Right lobe of liver (tissue), 4 donors: ENCODE results near the gene MEA1.

ENCODE experiments used
- POLR2A ChIP-seq: fragments of 450-650 bp; IDR thresholded peaks from one replicate; pipeline ENCODE4 v1.6.1; 2017; ENCODE audit warnings: antibody characterized with exemption, mild to moderate bottlenecking
- TF ChIP-seq, protein P1 (sequence below), 4 donors: fragments of 200-600 bp in 3 of 4; fragments of 450-650 bp in 1 of 4; IDR thresholded peaks; one replicate each; pipeline versions ENCODE4 v1.5.1 to v1.8.0; 2016 to 2022; ENCODE audit warnings: antibody characterized with exemption in 4 of 4, mild to moderate bottlenecking in 2 of 4
- donor health status: DM: no; HTN: no; CAD: no.
- donor health status: DM: no; HTN: no; CAD: no.
- donor health status: DM: no; HTN: yes; CAD: no.

DNA sequence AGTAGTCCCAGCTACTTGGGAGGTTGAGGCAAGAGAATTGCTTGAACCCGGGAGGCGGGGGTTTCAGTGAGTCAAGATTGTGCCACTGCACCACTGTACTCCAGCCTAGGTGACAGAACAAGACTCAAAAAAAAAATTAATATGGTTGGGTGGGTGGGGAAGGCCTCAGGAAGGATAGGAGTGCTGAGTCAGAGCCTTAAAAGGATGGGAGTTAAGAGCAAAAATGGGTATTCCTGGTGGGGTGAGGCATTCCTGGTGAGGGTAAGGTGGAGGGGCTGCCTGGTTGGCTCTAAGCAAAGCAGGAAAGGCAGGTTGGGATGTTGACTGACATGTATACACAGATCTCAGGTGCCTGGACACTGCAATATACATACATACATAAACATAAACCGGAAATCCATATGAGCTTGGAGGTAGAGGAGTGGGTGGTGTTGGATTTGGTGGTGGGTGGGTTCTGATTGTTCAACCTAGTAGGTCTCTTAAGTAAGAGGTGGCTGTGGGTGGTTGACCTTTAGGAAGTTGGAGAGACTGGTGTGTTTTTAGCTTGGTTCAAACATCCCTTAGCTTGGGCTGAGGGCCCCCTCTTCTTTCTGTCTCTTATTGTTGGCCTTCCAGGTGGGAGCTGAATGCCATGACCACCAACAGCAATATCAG is 6.4 kb upstream of the MEA1 start:
- TF ChIP-seq, protein P1, sequence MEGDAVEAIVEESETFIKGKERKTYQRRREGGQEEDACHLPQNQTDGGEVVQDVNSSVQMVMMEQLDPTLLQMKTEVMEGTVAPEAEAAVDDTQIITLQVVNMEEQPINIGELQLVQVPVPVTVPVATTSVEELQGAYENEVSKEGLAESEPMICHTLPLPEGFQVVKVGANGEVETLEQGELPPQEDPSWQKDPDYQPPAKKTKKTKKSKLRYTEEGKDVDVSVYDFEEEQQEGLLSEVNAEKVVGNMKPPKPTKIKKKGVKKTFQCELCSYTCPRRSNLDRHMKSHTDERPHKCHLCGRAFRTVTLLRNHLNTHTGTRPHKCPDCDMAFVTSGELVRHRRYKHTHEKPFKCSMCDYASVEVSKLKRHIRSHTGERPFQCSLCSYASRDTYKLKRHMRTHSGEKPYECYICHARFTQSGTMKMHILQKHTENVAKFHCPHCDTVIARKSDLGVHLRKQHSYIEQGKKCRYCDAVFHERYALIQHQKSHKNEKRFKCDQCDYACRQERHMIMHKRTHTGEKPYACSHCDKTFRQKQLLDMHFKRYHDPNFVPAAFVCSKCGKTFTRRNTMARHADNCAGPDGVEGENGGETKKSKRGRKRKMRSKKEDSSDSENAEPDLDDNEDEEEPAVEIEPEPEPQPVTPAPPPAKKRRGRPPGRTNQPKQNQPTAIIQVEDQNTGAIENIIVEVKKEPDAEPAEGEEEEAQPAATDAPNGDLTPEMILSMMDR (IDR thresholded peaks at IDR 0.05) = no peak
- TF ChIP-seq POLR2A = no peak
